Gastroesophageal sphincter (tissue), 4 donors: Measurements from ENCODE around the gene DGKI. TPM values are rescaled to one million over a fixed set of nuclear protein-coding genes. Genes with fewer than 3 reads are reported as not detected.

Source experiments
- ATAC-seq: fragments of 150-250 bp; one replicate; pipeline ENCODE4 v1.9.1; 2016; ENCODE audit warnings: mild to moderate bottlenecking, moderate library complexity
- H3K27ac ChIP-seq, 4 donors: fragments of 200-600 bp; sonication (generic) in 3 of 4; 1 replicate in 3 of 4; 2 replicates in 1 of 4; pipeline ENCODE4 v1.5.1; 2016 to 2019
- H3K27me3 ChIP-seq: fragments of 200-600 bp; sonication (generic); one replicate; pipeline ENCODE4 v1.5.1; 2019
- H3K36me3 ChIP-seq, 2 donors: fragments of 200-600 bp; sonication (generic); one replicate each; pipeline ENCODE4 v1.5.1; 2019; ENCODE audit warnings: control low read depth in 1 of 2
- H3K4me1 ChIP-seq, 3 donors: fragments of 200-600 bp; sonication (generic); 1 replicate in 2 of 3; 2 replicates in 1 of 3; pipeline ENCODE4 v1.5.1; 2016 to 2019; ENCODE audit warnings: control low read depth in 2 of 3
- H3K4me3 ChIP-seq, 2 donors: fragments of 200-600 bp; sonication (generic); one replicate each; pipeline ENCODE4 v1.5.1; 2019; ENCODE audit warnings: mild to moderate bottlenecking in 1 of 2, moderate library complexity in 1 of 2
- H3K9me3 ChIP-seq, 3 donors: fragments of 200-600 bp; sonication (generic); one replicate each; pipeline ENCODE4 v1.5.1; 2017 to 2019; ENCODE audit warnings: control low read depth in 2 of 3
- CTCF ChIP-seq, 4 experiments: fragments of 200-600 bp in 2 of 4; fragments of 450-650 bp in 2 of 4; sonication (generic) in 1 of 4; IDR thresholded peaks; one replicate each; pipeline ENCODE4 v1.5.1; 2017 to 2019; ENCODE audit warnings: antibody characterized with exemption in 4 of 4, mild to moderate bottlenecking in 2 of 4, moderate library complexity in 2 of 4
- EP300 ChIP-seq: sonication (generic); formaldehyde crosslinking; IDR thresholded peaks from one replicate; pipeline ENCODE4 v1.6.1; 2017; ENCODE audit warnings: antibody characterized with exemption, mild to moderate bottlenecking
- POLR2A ChIP-seq, 2 donors: fragments of 450-650 bp; IDR thresholded peaks; one replicate each; pipeline ENCODE4 v1.6.1; 2017; ENCODE audit warnings: antibody characterized with exemption in 2 of 2, mild to moderate bottlenecking in 2 of 2, moderate library complexity in 1 of 2
- POLR2AphosphoS5 ChIP-seq: sonication (generic); formaldehyde crosslinking; IDR thresholded peaks from one replicate; pipeline ENCODE4 v1.6.1; 2017; ENCODE audit warnings: antibody characterized with exemption
- WGBS, 2 donors: methylation state at CpG; one replicate each; pipeline ENCODE4 v1.1.5; 2018; ENCODE audit warnings: low coverage in 1 of 2; 5-methylcytosine and 5-hydroxymethylcytosine counted together
- total RNA-seq, 4 donors: library from RNA; depleted of rRNA; stranded (reverse); fragments of >200 nt; gene quantifications; one replicate each; pipeline ENCODE4 v1.1.0, GENCODE V29; 2016

Gene DGKI
- total RNA-seq, 4 donors from 2014 or later, result 0.27 to 4.8 (median 3.2) TPM

GRCh38 chr7:137685433-137686164 is 161.2 kb downstream of the DGKI start:
- 20 to 58% methylated on average over 2 of the region's 3 CpGs for WGBS, 2 donors
- no peak overlapping the region for H3K4me3 ChIP-seq
- no peak for TF ChIP-seq CTCF (IDR thresholded peaks at IDR 0.05)
- no peak for TF ChIP-seq POLR2AphosphoS5
- TF ChIP-seq EP300, result no peak
- no peak for TF ChIP-seq POLR2A (IDR thresholded peaks at IDR 0.05)
- H3K27me3 ChIP-seq, result no peaks in the 10 kb centered on the region
- H3K36me3 ChIP-seq, result no peaks in the 10 kb centered on the region
- H3K4me1 ChIP-seq, result no peaks in the 10 kb centered on the region
- H3K27ac ChIP-seq, result no peak overlapping the region
- no peaks in the 10 kb centered on the region for H3K9me3 ChIP-seq
- no peak for ATAC-seq

GRCh38 chr7:137684776-137685175 is 162.0 kb downstream of the DGKI start:
- Histone ChIP-seq H3K27me3 (no peaks in the 10 kb centered on the region), H3K4me1 (no peaks in the 10 kb centered on the region), H3K27ac (no peak overlapping the region), H3K4me3 (no peak overlapping the region), H3K9me3 (no peaks in the 10 kb centered on the region), H3K36me3 (no peaks in the 10 kb centered on the region)
- TF ChIP-seq EP300, result no peak
- no peak for TF ChIP-seq POLR2AphosphoS5
- no peak for TF ChIP-seq POLR2A (IDR thresholded peaks at IDR 0.05)
- no peak for TF ChIP-seq CTCF (IDR thresholded peaks at IDR 0.05)
- 89 to 92% methylated on average over 7 to 8 of the region's 8 CpGs for WGBS, 2 donors
- no peak for ATAC-seq

- no peak for ATAC-seq
- 77 to 78% methylated on average over 7 of the region's 7 CpGs for WGBS, 2 donors
- Histone ChIP-seq H3K27me3 (no peaks in the 10 kb centered on the region), H3K9me3 (no peaks in the 10 kb centered on the region), H3K4me1 (no peaks in the 10 kb centered on the region), H3K4me3 (no peak overlapping the region), H3K27ac (no peak overlapping the region), H3K36me3 (no peaks in the 10 kb centered on the region)
- TF ChIP-seq POLR2AphosphoS5, result no peak
- TF ChIP-seq POLR2A (IDR thresholded peaks at IDR 0.05), result no peak
- TF ChIP-seq CTCF (IDR thresholded peaks at IDR 0.05), result no peak
- TF ChIP-seq EP300, result no peak
Observed at GRCh38 chr7:137684316-137684715, 162.5 kb downstream of the DGKI start.

- Histone ChIP-seq H3K9me3 (no peaks in the 10 kb centered on the region), H3K36me3 (no peaks in the 10 kb centered on the region), H3K27ac (no peak overlapping the region), H3K4me3 (no peak overlapping the region), H3K4me1 (no peaks in the 10 kb centered on the region), H3K27me3 (no peaks in the 10 kb centered on the region)
- ATAC-seq, result peak; percentile 37
- TF ChIP-seq POLR2AphosphoS5 (no peak), EP300 (no peak), CTCF (IDR thresholded peaks at IDR 0.05) (no peak), POLR2A (IDR thresholded peaks at IDR 0.05) (no peak)
Observed at GRCh38 chr7:137682596-137682995, 164.2 kb downstream of the DGKI start.
